ENCODE results near the gene FBXW7. TPM values are rescaled to one million over a fixed set of nuclear protein-coding genes. Genes with fewer than 3 reads are reported as not detected.

The FBXW7 gene
- total RNA-seq, 1 donor from 2014 or later = 21.0 TPM

- no peak overlapping the region for H3K4me3 Mint-ChIP-seq (ENCODE audit: unreplicated experiment)
- no peaks in the 10 kb centered on the region for H3K27me3 Mint-ChIP-seq (ENCODE audit: unreplicated experiment)
- DNase-seq (ENCODE audit: extremely low spot score, unreplicated experiment) = no peak
- H3K36me3 Mint-ChIP-seq (ENCODE audit: unreplicated experiment) = peaks cover 16% of the 10 kb centered on the region
- TF ChIP-seq, protein P1, sequence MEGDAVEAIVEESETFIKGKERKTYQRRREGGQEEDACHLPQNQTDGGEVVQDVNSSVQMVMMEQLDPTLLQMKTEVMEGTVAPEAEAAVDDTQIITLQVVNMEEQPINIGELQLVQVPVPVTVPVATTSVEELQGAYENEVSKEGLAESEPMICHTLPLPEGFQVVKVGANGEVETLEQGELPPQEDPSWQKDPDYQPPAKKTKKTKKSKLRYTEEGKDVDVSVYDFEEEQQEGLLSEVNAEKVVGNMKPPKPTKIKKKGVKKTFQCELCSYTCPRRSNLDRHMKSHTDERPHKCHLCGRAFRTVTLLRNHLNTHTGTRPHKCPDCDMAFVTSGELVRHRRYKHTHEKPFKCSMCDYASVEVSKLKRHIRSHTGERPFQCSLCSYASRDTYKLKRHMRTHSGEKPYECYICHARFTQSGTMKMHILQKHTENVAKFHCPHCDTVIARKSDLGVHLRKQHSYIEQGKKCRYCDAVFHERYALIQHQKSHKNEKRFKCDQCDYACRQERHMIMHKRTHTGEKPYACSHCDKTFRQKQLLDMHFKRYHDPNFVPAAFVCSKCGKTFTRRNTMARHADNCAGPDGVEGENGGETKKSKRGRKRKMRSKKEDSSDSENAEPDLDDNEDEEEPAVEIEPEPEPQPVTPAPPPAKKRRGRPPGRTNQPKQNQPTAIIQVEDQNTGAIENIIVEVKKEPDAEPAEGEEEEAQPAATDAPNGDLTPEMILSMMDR (IDR thresholded peaks at IDR 0.05) = no peak
- no peaks in the 10 kb centered on the region for H3K9me3 Mint-ChIP-seq (ENCODE audit: unreplicated experiment)
- no peak overlapping the region for H3K27ac Mint-ChIP-seq (ENCODE audit: unreplicated experiment)
- peaks cover 2% of the 10 kb centered on the region for H3K4me1 Mint-ChIP-seq (ENCODE audit: unreplicated experiment)
Observed at GRCh38 chr4:152339576-152339975, 196.3 kb downstream of the FBXW7 start.

DNA sequence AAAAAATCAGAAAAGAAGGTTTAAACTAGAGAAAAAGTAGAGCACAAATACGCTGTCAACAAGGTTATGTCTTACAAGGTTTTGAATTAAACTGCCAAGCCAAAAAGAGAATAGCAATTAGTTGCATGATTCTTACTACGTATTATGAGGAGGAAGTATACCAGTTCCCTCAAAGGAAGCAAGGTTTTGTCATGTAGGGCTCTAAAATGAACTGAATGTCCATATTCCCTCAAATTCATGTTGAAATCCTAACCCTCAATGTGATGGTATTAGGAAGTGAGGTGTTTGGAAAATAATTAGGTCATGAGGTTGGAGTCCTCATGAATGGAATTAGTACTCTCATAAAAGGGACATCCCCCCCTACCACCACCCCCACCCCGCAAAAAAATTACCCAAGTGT is 201.0 kb downstream of the FBXW7 start:
- no peaks in the 10 kb centered on the region for H3K9me3 Mint-ChIP-seq (ENCODE audit: unreplicated experiment)
- no peaks in the 10 kb centered on the region for H3K27me3 Mint-ChIP-seq (ENCODE audit: unreplicated experiment)
- TF ChIP-seq, protein P1 (IDR thresholded peaks at IDR 0.05) = no peak
- DNase-seq (ENCODE audit: extremely low spot score, unreplicated experiment) = no peak
- H3K4me3 Mint-ChIP-seq (ENCODE audit: unreplicated experiment) = no peak overlapping the region
- H3K4me1 Mint-ChIP-seq (ENCODE audit: unreplicated experiment) = peaks cover 6% of the 10 kb centered on the region
- peaks cover 30% of the 10 kb centered on the region for H3K36me3 Mint-ChIP-seq (ENCODE audit: unreplicated experiment)
- H3K27ac Mint-ChIP-seq (ENCODE audit: unreplicated experiment) = no peak overlapping the region

DNA sequence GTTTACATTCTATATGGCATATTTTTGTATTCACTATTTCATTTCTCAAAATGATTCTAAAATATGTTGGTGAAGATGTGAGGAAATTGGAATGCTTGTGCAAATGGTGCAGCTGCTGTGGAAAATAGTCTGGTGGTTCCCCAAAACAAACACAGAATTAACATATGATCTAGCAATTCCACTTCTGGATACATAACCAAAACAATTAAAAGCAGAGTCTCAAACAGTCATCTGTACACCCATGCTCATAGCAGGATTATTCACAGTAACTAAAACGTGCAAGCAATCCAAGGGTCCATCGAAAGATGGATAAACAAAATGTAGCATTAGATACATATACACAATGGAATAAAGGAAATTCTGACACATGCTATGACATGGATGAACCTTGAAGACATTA is 204.8 kb downstream of the FBXW7 start:
- TF ChIP-seq, protein P1 (IDR thresholded peaks at IDR 0.05) = no peak
- Mint-ChIP-seq H3K4me3 (ENCODE audit: unreplicated experiment) (no peak overlapping the region), H3K36me3 (ENCODE audit: unreplicated experiment) (peaks cover 36% of the 10 kb centered on the region), H3K9me3 (ENCODE audit: unreplicated experiment) (no peaks in the 10 kb centered on the region), H3K27ac (ENCODE audit: unreplicated experiment) (no peak overlapping the region), H3K27me3 (ENCODE audit: unreplicated experiment) (no peaks in the 10 kb centered on the region), H3K4me1 (ENCODE audit: unreplicated experiment) (peaks cover 41% of the 10 kb centered on the region)
- no peak for DNase-seq (ENCODE audit: extremely low spot score, unreplicated experiment)

DNA sequence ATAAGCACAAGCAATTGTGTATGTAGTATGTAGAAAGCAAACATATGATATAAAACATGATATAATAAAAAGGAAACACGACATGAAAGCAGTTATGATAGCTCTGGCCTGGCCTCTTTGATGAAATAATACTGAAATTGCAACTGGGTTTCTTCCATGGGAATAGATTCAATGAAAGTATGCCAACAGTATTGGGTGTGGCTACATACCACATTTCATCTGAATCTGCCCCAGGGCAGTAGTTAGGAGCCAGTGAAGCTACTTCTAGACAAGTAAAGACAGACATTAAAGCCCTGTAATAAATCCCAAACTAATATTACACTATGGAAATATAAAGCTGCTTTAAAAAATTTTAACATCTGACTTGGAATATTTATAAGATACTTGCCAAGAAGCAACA is 207.3 kb downstream of the FBXW7 start:
- Mint-ChIP-seq H3K36me3 (ENCODE audit: unreplicated experiment) (peaks cover 39% of the 10 kb centered on the region), H3K9me3 (ENCODE audit: unreplicated experiment) (no peaks in the 10 kb centered on the region), H3K27ac (ENCODE audit: unreplicated experiment) (peak overlapping the region; percentile 69), H3K4me3 (ENCODE audit: unreplicated experiment) (no peak overlapping the region), H3K4me1 (ENCODE audit: unreplicated experiment) (peaks cover 48% of the 10 kb centered on the region), H3K27me3 (ENCODE audit: unreplicated experiment) (no peaks in the 10 kb centered on the region)
- DNase-seq (ENCODE audit: extremely low spot score, unreplicated experiment) = no peak
- TF ChIP-seq, protein P1 (IDR thresholded peaks at IDR 0.05) = no peak

DNA sequence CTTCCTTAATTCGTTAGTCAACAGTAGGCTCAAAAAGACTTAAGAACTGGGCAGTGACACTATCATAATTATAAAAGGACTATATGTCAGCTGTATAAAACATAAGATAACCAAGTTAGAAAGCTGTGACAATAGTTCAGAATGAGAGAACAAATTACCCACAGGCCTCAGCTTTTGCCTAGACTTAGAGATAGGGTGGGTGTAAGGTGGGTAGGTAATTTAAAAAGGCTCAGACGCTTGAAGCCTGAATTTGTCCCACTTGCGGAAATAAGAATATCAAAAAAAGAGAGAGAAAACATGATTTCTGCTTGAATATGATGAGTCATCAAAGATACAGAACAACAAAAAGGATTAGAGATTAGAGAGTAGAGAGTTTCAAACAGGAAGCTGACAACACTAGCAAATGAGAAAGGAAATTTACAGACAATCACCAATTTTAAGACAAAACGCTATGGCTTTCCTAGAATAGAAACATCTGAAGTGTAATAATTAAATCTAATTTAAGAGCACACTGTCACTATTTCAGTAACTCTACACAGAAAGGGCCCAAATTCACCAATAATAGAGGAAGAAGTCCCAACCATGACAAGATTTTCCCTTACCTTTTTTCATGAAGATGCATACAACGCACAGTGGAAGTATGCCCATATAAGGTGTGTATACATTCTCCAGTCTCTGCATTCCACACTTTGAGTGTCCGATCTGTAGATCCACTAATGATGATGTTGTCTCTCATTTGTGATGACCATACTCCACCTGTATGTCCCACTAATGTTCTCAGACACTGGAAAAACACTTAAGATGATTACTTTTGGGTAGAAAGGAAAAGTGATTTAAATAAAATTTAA is 208.1 kb downstream of the FBXW7 start:
- TF ChIP-seq, protein P1 (IDR thresholded peaks at IDR 0.05) = no peak
- H3K27ac Mint-ChIP-seq (ENCODE audit: unreplicated experiment) = peak overlapping the region; percentile 29
- H3K4me1 Mint-ChIP-seq (ENCODE audit: unreplicated experiment) = peaks cover 48% of the 10 kb centered on the region
- H3K36me3 Mint-ChIP-seq (ENCODE audit: unreplicated experiment) = peaks cover 42% of the 10 kb centered on the region
- H3K4me3 Mint-ChIP-seq (ENCODE audit: unreplicated experiment) = no peak overlapping the region
- H3K27me3 Mint-ChIP-seq (ENCODE audit: unreplicated experiment) = no peaks in the 10 kb centered on the region
- no peak for DNase-seq (ENCODE audit: extremely low spot score, unreplicated experiment)
- no peaks in the 10 kb centered on the region for H3K9me3 Mint-ChIP-seq (ENCODE audit: unreplicated experiment)

Measured in osteocyte (in vitro differentiated cells).